ENCODE measurements around the gene GUCY1A1. TPM values are rescaled to one million over a fixed set of nuclear protein-coding genes. Genes with fewer than 3 reads are reported as not detected.

The GUCY1A1 gene
- total RNA-seq, 1 donor from 2014 or later = 63.1 TPM

GRCh38 chr4:155708782-155709181 is 42.1 kb downstream of the GUCY1A1 start:
- Histone ChIP-seq H3K36me3 (peaks cover 3% of the 10 kb centered on the region), H3K9me3 (no peaks in the 10 kb centered on the region), H3K4me3 (no peak overlapping the region), H3K27ac (no peak overlapping the region), H3K27me3 (ENCODE audit: low read depth) (no peaks in the 10 kb centered on the region), H3K4me1 (peaks cover 23% of the 10 kb centered on the region)
- TF ChIP-seq, protein P1, sequence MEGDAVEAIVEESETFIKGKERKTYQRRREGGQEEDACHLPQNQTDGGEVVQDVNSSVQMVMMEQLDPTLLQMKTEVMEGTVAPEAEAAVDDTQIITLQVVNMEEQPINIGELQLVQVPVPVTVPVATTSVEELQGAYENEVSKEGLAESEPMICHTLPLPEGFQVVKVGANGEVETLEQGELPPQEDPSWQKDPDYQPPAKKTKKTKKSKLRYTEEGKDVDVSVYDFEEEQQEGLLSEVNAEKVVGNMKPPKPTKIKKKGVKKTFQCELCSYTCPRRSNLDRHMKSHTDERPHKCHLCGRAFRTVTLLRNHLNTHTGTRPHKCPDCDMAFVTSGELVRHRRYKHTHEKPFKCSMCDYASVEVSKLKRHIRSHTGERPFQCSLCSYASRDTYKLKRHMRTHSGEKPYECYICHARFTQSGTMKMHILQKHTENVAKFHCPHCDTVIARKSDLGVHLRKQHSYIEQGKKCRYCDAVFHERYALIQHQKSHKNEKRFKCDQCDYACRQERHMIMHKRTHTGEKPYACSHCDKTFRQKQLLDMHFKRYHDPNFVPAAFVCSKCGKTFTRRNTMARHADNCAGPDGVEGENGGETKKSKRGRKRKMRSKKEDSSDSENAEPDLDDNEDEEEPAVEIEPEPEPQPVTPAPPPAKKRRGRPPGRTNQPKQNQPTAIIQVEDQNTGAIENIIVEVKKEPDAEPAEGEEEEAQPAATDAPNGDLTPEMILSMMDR (IDR thresholded peaks at IDR 0.05) = no peak
- ATAC-seq = no peak
- intact Hi-C loops (cut with DNase I) = no loop called here
- no peak for DNase-seq

- Histone ChIP-seq H3K36me3 (peaks cover 2% of the 10 kb centered on the region), H3K9me3 (no peaks in the 10 kb centered on the region), H3K4me1 (peaks cover 21% of the 10 kb centered on the region), H3K27ac (no peak overlapping the region), H3K27me3 (ENCODE audit: low read depth) (no peaks in the 10 kb centered on the region), H3K4me3 (no peak overlapping the region)
- TF ChIP-seq, protein P1 (IDR thresholded peaks at IDR 0.05) = no peak
- ATAC-seq = no peak
- DNase-seq = no peak
- intact Hi-C loops (cut with DNase I) = no loop called here
These were observed 43.3 kb downstream of the GUCY1A1 start for GRCh38 chr4:155709918-155710317.

DNA sequence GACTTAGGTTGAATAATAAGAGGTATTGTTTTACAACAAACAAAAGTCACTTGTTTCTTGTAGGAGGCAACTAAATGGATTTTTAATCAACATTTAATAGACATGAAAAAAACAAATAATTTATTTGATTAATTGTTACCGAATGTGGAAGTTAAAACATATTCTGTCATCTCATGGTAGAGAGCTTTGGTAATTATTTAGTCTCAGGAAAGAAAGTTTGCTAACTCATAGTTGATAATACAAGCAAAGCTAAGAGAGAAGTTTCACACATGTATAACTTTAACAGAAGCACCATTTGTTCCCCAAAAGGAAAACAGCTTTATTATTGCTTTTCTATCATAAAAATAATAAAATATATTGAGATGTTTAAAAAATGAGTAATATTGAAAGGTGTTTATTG is 44.9 kb downstream of the GUCY1A1 start:
- DNase-seq = no peak
- Histone ChIP-seq H3K4me1 (peaks cover 6% of the 10 kb centered on the region), H3K27ac (no peak overlapping the region), H3K9me3 (no peaks in the 10 kb centered on the region), H3K4me3 (no peak overlapping the region), H3K36me3 (peaks cover 8% of the 10 kb centered on the region), H3K27me3 (ENCODE audit: low read depth) (no peaks in the 10 kb centered on the region)
- no peak for ATAC-seq
- TF ChIP-seq, protein P1 (IDR thresholded peaks at IDR 0.05) = no peak
- intact Hi-C loops (cut with DNase I) = no loop called here

DNA sequence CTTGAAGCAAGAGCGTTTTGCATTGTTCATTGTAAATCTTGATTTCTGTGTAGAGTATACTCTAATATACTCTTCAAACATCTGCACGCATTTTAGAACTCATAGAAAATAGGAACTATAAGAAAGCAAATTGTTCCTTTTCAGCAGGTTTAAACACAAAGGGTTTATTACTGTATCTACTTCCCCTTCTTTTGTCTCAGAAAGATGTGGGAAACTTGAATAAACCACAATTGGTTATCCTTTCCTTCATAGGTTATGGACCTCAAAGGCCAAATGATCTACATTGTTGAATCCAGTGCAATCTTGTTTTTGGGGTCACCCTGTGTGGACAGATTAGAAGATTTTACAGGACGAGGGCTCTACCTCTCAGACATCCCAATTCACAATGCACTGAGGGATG is 46.2 kb downstream of the GUCY1A1 start:
- ATAC-seq = no peak
- Histone ChIP-seq H3K9me3 (no peaks in the 10 kb centered on the region), H3K4me1 (peaks cover 6% of the 10 kb centered on the region), H3K27me3 (ENCODE audit: low read depth) (no peaks in the 10 kb centered on the region), H3K4me3 (no peak overlapping the region), H3K36me3 (peaks cover 11% of the 10 kb centered on the region), H3K27ac (no peak overlapping the region)
- intact Hi-C loops (cut with DNase I) = no loop called here
- TF ChIP-seq, protein P1 (IDR thresholded peaks at IDR 0.05) = no peak
- no peak for DNase-seq

GRCh38 chr4:155713911-155714310 is 47.3 kb downstream of the GUCY1A1 start:
- intact Hi-C loops (cut with DNase I) = no loop called here
- no peak for ATAC-seq
- peaks cover 6% of the 10 kb centered on the region for H3K4me1 ChIP-seq
- no peaks in the 10 kb centered on the region for H3K27me3 ChIP-seq (ENCODE audit: low read depth)
- peaks cover 11% of the 10 kb centered on the region for H3K36me3 ChIP-seq
- no peaks in the 10 kb centered on the region for H3K9me3 ChIP-seq
- no peak overlapping the region for H3K27ac ChIP-seq
- no peak for DNase-seq
- TF ChIP-seq, protein P1 (IDR thresholded peaks at IDR 0.05) = no peak
- H3K4me3 ChIP-seq = no peak overlapping the region

- Histone ChIP-seq H3K4me1 (no peaks in the 10 kb centered on the region), H3K9me3 (no peaks in the 10 kb centered on the region), H3K27ac (no peak overlapping the region), H3K4me3 (no peak overlapping the region), H3K27me3 (ENCODE audit: low read depth) (no peaks in the 10 kb centered on the region), H3K36me3 (peaks cover 15% of the 10 kb centered on the region)
- no peak for DNase-seq
- TF ChIP-seq, protein P1 (IDR thresholded peaks at IDR 0.05) = no peak
- intact Hi-C loops (cut with DNase I) = no loop called here
- no peak for ATAC-seq
These were observed 55.7 kb downstream of the GUCY1A1 start for GRCh38 chr4:155722336-155722735.
